Parathyroid adenoma (tissue), 2 donors: Measurements from ENCODE around the gene RBMS3.

ENCODE experiments used
- H2AFZ ChIP-seq: fragments of 300-600 bp; sonication (generic); one replicate; pipeline ENCODE4 v1.7.0; 2017; ENCODE audit warnings: antibody characterized with exemption, mild to moderate bottlenecking
- H3K27ac ChIP-seq: fragments of 300-600 bp; sonication (generic); one replicate; pipeline ENCODE4 v1.7.0; 2017
- H3K27me3 ChIP-seq: fragments of 300-600 bp; sonication (generic); one replicate; pipeline ENCODE4 v1.7.0; 2017; ENCODE audit warnings: low read length; ENCODE audit not compliant: control insufficient read depth, insufficient read depth
- H3K36me3 ChIP-seq: fragments of 300-600 bp; sonication (generic); one replicate; pipeline ENCODE4 v1.7.0; 2017; ENCODE audit warnings: low read length; ENCODE audit not compliant: control insufficient read depth, insufficient read depth
- H3K4me1 ChIP-seq: fragments of 300-600 bp; sonication (generic); one replicate; pipeline ENCODE4 v1.7.0; 2017; ENCODE audit warnings: control low read depth
- H3K4me2 ChIP-seq: fragments of 300-600 bp; sonication (generic); one replicate; pipeline ENCODE4 v1.7.0; 2017; ENCODE audit warnings: low read length
- H3K4me3 ChIP-seq: fragments of 300-600 bp; sonication (generic); one replicate; pipeline ENCODE4 v1.7.0; 2017; ENCODE audit warnings: low read depth, low read length
- H3K79me2 ChIP-seq: fragments of 300-600 bp; sonication (generic); one replicate; pipeline ENCODE4 v1.7.0; 2017; ENCODE audit warnings: control low read depth
- H3K9ac ChIP-seq: fragments of 300-600 bp; sonication (generic); one replicate; pipeline ENCODE4 v1.7.0; 2017; ENCODE audit warnings: mild to moderate bottlenecking
- H3K9me3 ChIP-seq: fragments of 300-600 bp; sonication (generic); one replicate; pipeline ENCODE4 v1.7.0; 2017; ENCODE audit warnings: low read length; ENCODE audit not compliant: control insufficient read depth
- CTCF ChIP-seq: fragments of 300-600 bp; sonication (generic); IDR thresholded peaks from one replicate; pipeline ENCODE4 v1.7.0; 2017; ENCODE audit warnings: antibody characterized with exemption, mild to moderate bottlenecking
- donor health status: primary hyperparathyroidism.

The RBMS3 gene

GRCh38 chr3:29416514-29416913 is 135.6 kb downstream of the RBMS3 start:
- Histone ChIP-seq H3K4me1 (peaks cover 5% of the 10 kb centered on the region), H3K27me3 (no peaks in the 10 kb centered on the region), H2AFZ (no peak overlapping the region), H3K4me3 (no peak overlapping the region), H3K27ac (no peak overlapping the region), H3K9ac (no peak overlapping the region), H3K36me3 (no peaks in the 10 kb centered on the region), H3K79me2 (no peaks in the 10 kb centered on the region), H3K4me2 (no peak overlapping the region), H3K9me3 (no peaks in the 10 kb centered on the region)
- no peak for TF ChIP-seq CTCF

- Histone ChIP-seq H3K36me3 (no peaks in the 10 kb centered on the region), H3K4me2 (no peak overlapping the region), H3K27me3 (no peaks in the 10 kb centered on the region), H3K9ac (no peak overlapping the region), H3K4me1 (no peaks in the 10 kb centered on the region), H3K79me2 (no peaks in the 10 kb centered on the region), H3K9me3 (no peaks in the 10 kb centered on the region), H3K27ac (no peak overlapping the region), H3K4me3 (no peak overlapping the region), H2AFZ (no peak overlapping the region)
- no peak for TF ChIP-seq CTCF
These were observed 139.2 kb downstream of the RBMS3 start for GRCh38 chr3:29420106-29420505.

GRCh38 chr3:29426302-29427226 is 145.7 kb downstream of the RBMS3 start:
- Histone ChIP-seq H3K4me2 (no peak overlapping the region), H3K27ac (no peak overlapping the region), H3K4me1 (no peaks in the 10 kb centered on the region), H3K79me2 (no peaks in the 10 kb centered on the region), H2AFZ (no peak overlapping the region), H3K9ac (no peak overlapping the region), H3K4me3 (no peak overlapping the region), H3K36me3 (no peaks in the 10 kb centered on the region), H3K9me3 (no peaks in the 10 kb centered on the region), H3K27me3 (no peaks in the 10 kb centered on the region)
- no peak for TF ChIP-seq CTCF

- H3K4me2 ChIP-seq, result no peak overlapping the region
- no peak overlapping the region for H3K9ac ChIP-seq
- H3K9me3 ChIP-seq, result no peaks in the 10 kb centered on the region
- no peak overlapping the region for H2AFZ ChIP-seq
- no peaks in the 10 kb centered on the region for H3K36me3 ChIP-seq
- no peaks in the 10 kb centered on the region for H3K79me2 ChIP-seq
- no peaks in the 10 kb centered on the region for H3K4me1 ChIP-seq
- no peaks in the 10 kb centered on the region for H3K27me3 ChIP-seq
- H3K4me3 ChIP-seq, result no peak overlapping the region
- TF ChIP-seq CTCF, result no peak
- H3K27ac ChIP-seq, result no peak overlapping the region
These were observed 146.6 kb downstream of the RBMS3 start for GRCh38 chr3:29427266-29428103.
